HG03432 (cell line): ENCODE data around the gene ROR2.
"Not testable (repeated sequence)": the region's sequence is repeated elsewhere in the genome, so short reads cannot be mapped to it uniquely, and the experiment has no call there.

Experiments
- ATAC-seq: cut with Tn5 transposase; IDR thresholded peaks from one replicate; pipeline ENCODE4 v1.9.1; 2021; ENCODE audit warnings: mild to moderate bottlenecking, moderate library complexity; ENCODE audit not compliant: unreplicated experiment

ROR2 gene

DNA sequence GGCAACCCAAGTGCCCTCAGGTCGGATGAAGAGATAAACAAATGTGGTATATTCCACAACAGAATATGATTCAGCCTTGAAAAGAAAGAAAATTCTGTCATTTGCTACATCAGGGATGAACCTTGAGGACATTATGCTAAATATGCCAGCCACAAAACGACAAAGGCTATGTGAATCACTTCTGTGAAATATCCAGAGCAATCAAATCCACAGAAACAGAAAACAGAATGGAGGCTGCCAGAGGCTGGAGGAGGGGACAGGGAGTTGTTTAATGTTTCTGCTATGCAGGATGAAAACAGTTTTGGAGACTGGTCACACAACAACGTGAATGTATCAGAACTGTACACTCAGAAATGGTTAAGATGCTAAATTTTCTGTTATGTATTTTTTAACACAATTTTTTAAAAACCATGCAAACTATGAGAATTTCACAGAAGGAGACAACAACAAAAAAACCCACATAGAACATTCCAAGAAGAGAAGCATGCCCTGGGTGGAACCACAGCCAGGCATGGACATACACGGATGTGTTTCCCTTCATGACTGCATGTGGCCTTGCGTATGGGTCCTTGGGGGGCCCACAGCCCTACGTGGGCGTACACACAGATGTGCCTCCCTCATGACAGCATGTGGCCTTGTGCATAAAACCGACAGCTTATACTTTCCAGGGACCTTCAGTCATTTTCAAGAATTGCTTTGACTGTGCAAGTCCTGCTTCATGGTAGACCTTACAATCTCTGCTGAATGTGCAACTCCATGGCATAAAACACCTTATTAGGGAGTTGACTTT lies 146.7 kb downstream of the ROR2 start:
- no peak for ATAC-seq

DNA sequence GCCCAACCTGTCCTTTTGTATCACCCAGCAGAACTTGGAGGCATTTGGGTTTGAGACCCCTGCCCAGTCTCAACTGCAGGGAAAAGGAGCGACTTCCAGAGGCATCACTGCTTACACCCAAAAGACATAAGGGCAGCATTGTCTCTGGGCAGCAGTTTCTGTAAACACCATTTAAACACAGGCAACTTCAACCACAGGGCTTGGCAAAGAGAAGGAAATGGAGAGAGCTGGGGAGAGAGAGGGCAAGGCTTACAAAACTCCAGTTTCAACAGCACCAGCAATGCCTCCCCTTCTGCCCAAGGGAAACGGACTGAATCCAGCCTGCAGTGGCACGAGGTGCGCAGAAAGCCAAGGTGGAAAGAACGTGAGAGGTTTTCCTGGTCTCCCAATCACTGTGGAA lies 147.6 kb downstream of the ROR2 start:
- no peak for ATAC-seq

DNA sequence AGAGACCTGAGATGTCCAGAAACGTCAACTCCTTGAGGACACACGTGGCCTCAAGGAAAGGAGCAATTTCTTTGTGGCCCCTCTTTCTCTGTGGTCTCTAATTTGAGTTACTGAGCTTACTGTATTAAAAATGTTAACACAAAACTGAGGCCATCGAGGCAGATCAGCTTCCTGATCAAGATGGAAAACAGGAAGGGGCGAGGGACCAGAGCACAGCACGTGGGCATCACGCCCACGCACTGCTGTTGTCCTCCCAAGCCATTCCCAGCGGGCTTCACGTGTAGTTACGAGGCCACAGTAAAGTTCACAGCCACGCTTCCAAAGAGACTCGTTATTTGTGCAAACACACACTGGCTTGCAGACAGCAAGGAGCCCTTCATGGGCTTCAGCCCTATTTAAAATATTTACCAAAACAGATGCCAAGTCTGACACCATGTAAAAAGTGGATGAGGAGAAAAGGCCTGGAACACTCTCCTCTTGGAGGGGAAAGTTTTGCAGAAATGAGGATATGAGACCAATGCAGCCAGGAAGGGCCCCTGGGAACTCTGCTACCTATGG lies 149.5 kb downstream of the ROR2 start:
- ATAC-seq, result no peak

DNA sequence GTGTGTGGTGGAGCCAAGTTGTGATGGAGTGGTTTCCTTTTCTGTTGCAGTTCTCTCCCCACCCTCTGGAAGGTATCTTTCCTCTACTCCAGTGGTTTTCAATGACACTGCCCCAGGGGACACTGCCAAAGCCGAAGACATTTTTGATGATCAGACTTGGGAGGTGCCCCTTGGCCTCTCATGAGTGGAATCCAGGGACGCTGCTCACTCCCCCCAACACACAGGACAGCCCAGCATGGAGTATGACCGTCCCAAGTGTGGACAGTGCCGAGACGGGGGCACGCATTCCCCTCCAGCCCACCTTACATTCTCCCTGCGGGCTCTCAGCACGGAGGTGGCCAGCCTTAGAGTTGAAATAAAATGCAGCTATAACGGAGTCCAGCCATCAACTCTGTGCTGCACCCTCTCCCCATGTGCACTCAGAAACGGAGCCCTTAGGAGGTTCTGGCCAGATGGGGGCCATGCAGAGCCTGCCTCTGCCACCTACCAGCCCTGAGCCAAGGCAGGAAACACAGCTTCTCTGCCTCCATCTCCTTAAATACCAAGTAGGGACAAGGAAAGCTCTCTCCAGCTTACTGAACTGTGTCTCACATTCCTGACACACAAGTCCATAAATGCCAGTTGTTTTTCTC lies 150.8 kb downstream of the ROR2 start:
- no peak for ATAC-seq

DNA sequence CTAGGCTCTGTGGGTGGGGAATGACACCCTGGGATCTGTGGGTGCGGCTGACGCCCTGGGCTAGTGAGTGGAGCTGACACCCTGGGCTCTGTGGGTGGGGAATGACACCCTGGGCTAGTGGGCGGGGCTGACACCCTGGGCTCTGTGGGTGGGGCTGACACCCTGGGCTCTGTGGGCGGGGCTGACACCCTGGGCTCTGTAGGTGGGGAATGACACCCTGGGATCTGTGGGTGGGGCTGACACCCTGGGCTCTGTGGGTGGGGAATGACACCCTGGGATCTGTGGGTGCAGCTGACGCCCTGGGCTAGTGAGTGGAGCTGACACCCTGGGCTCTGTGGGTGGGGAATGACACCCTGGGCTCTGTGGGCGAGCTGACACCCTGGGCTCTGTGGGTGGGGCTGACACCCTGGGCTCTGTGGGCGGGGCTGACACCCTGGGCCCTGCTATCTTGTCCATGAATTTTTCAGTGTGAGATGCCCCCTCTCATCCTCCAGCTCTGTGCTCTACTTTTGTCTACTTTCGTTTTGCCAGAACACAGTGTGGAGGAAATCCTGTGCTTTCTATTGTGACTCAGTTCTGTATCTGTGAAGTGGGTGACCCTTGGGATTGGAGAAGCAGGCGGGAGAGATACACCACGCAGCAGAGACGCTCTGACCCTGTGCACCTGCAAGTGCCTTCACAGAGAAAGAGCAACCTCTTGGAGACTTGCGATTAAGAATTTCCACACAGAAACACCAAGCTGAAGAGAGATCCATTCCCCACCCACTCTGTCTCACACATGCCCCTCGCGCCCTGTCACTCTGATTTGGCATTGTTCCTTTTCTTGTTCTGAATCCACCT lies 151.5 kb downstream of the ROR2 start:
- not testable (repeated sequence) for ATAC-seq

DNA sequence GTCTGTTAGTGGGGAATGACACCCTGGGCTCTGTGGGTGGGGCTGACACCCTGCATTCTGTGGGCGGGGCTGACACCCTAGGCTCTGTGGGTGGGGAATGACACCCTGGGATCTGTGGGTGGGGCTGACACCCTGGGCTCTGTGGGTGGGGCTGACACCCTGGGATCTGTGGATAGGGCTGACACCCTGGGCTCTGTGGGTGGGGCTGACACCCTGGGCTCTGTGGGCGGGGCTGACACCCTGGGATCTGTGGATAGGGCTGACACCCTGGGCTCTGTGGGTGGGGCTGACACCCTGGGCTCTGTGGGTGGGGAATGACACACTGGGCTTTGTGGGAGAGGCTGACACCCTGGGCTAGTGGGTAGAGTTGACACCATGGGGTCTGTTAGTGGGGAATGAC lies 152.5 kb downstream of the ROR2 start:
- not testable (repeated sequence) for ATAC-seq

DNA sequence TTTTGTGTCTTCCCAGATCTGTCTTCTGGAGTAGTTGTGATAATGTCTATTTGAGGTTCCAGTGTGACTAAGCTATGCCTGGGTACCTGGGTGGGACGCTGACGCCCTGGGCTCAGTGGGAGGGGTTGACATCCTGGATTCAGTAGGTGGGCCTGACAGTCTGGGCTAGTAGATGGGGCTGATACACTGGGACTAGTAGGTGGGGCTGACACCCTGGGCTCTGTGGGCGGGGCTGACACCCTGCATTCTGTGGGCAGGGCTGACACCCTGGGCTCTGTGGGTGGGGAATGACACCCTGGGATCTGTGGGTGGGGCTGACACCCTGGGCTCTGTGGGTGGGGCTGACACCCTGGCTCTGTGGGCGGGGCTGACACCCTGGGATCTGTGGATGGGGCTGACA lies 153.5 kb downstream of the ROR2 start:
- ATAC-seq, result not testable (repeated sequence)

DNA sequence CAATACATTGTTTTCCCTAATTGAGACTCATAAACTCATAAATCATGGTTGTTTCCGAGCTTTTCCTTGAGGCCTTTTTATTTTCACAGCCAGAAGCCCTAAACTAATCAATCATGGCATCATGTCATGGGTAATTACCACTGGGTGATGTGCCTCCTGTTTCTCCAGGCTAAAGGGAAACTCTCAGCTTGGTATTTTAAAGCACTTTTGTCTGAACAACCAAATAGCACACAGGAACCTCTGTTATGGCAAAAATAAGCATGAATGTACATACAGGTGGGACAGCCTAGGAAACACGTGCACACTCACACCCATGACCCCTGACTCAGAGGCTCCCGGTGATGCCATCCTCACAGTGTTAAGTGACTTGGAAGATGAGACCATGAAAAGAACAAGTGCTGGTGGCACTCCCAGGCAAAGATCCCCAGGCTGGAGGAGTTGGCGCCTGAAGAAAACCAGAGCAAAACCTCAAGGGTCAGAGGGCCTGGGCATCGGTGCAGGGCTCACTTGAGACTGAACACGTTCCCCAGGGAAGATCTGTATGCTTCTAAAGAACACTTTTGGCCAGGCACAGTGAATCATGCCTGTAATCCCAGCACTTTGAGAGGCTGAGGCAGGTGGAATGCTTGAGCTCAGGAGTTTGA lies 154.3 kb downstream of the ROR2 start:
- no peak for ATAC-seq

DNA sequence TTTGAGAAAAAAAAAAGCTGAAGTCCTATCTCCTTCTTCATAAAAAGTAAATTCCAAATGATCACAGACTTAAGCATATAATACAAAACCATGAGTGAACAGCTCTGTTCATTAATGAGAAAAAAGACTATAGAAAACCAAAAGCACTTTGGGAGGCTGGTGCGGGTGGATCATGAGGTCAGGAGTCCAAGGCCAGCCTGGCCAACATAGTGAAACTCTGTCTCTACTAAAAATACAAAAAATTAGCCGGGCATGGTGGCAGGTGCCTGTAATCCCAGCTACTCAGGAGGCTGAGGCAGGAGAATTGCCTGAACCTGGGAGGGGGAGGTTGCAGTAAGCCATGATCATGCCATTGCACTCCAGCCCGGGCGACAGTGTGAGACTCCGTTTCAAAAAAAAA lies 156.7 kb downstream of the ROR2 start:
- ATAC-seq, result not testable (repeated sequence)

DNA sequence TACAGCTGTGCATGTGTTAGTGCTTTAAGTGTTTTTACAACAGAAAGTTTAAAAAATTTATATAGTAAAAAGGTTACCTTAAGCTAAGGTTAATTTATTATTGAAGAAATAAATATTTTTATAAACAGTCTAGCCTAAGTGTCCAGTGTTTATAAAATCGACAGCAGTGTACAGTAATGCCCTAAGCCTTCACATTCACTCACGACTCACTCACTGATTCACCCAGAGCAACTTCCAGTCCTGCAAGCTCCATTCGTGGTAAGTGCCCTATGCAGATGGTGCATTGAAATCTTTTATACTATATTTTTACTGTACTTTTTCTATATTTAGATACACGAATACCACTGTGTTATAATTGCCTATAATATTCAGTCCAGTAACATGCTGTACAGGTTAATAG lies 159.1 kb downstream of the ROR2 start:
- no peak for ATAC-seq

DNA sequence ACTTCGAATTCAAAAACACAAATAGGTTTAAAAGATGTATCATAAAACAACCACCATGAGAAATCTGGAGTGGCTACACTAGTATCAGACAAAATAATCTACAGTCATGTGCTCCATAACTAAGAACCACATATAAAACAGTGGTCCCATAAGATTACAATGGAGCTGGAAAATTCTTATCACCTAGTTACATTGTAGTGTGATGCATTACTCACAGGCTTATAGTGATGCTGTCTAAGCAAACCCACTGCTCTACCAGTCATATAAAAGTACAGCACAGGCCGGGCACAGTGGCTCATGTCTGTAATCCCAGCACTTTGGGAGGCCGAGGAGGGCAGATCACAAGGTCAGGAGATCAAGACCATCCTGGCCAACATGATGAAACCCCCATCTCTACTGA lies 160.1 kb downstream of the ROR2 start:
- ATAC-seq, result no peak

DNA sequence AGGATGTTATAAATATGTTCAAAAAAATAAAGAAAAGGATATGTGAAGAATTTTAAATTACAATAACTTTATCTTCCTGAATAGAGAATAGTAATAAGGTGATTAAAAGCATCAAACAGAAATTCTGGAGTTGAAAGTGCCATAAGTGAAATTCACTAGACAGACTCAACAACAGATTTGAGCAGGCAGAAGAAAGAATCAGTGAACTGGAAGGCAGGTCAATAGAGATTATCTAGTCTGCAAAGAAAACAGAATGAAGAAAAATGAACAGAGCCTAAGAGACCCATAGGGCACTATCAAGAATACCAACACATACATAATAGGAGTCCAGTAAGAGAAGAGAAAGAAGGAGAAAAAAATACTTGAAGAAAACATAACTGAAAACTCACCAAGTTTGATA lies 162.1 kb downstream of the ROR2 start:
- ATAC-seq, result no peak

DNA sequence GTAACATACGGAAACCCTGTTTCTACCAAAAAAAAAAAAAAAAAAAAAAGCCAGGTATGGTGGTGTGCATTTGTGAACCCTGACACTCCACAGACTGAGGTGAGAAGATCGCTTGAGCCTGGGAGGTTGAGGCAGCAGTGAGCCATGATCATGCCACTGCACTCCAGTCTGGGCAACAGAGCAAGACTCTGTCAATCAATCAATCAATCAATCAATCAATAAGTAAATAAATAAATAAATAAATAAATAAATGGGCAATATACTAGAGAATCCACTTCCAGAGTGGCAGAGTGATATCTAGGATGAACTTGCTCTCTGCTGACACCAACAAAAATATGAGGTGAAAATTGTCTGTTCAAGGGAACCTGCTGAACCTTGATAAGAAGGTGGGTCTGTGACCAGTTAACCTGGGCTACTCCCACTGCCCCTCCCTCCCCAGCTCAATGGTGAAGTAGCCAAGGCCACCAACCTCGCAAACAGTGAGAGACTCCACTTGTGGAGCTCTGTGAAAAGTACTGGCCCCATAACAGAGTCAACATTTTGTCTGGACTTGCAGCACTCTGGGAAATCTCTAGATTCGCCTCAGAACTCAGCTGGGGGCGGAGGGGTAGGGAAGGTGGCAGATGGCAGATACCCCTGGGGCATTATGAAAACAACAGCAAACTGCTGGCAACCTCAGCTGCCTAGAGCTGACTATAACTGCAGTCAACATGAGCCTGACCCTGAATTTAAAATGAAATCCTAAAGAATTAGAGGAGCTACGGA lies 163.7 kb downstream of the ROR2 start:
- ATAC-seq, result no peak

DNA sequence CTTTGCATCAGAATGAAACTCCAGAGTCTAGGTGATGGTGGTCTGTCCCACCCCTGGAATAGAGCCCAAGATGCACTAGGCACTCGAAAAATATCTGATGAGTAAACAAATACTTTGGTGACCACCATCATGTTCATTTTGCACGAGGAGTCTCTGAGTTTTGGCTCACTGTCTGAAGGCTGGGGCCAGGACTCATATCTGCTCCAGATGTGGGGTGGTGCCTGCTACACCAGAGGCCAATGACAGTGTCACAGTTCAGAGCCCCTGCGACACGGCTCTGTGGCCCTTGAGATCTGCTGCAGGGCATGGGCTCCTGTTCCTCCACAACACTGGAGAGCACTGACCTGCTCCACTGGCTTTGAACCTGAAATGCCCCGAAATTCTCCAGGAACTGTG lies 164.6 kb downstream of the ROR2 start:
- ATAC-seq, result no peak

DNA sequence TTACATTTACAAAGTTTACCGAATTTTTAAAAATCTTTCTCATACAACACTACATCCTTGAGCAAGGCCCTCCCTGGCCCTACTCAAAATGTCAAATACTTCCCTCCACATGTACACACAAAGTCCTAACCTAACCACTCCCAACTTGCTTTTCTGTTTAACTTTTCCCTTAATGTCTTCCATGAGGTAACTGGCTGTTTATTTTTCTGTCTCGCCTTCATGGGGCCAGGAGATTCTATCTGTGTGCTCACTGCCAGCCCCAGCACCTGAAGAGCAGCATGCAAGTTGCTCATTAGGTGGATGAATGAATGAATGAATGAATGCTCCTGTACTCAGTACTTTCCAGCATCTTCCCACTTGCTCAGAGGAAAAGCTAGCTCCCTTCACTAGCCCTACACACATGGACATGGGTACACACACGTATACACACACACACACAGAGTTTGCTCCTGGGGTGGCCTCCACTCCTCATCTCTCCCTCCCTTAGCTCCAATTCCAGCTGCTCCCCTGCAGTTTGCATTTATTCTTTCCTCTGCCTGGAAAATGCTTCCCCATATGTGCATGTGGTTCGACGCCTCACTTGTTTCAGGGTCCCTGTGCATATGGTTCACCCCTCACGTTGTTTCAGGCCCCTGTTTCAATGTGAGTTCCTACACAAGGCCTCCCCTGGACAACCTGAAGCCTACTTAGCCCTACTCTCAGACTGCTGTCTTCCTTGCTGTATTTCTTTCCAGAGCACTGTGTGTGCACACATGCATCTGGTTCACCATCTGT lies 165.2 kb downstream of the ROR2 start:
- ATAC-seq, result no peak

DNA sequence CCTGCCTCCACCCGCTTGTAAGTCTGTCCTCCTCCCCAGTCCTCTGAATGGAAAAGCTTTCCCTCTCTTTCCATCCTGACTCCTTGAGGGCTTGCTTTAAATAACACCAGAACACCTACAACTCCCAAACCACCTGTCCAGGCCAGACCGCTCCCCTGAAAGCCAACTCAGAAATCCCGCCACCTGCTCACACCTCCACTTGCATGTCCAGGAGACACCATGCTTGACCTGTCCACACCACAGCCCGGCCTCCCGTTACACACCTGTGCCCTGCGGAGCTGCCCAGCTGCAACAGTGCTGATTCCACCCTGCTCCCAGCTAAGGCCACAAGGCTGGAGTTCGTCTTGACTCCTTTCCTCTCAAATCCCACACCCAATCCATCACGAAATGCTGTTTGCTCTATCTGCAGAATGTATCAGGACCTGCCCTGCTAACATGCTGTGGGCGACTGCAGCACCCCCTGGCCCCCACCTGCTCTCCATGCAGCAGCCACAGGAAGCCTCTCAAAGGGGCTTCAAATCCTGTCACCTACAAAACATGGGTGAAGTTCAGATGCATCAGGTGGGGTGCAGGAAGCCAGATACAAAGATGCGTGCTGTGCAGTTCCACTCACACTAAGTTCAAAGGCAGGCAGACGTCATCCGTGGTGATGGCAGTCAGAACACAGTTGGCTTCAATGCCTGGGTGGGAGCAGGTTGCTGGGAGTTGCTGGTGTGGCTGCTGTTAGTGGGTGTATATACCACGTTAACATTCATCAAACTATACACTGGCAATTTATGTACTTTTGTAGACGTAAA lies 166.0 kb downstream of the ROR2 start:
- no peak for ATAC-seq

DNA sequence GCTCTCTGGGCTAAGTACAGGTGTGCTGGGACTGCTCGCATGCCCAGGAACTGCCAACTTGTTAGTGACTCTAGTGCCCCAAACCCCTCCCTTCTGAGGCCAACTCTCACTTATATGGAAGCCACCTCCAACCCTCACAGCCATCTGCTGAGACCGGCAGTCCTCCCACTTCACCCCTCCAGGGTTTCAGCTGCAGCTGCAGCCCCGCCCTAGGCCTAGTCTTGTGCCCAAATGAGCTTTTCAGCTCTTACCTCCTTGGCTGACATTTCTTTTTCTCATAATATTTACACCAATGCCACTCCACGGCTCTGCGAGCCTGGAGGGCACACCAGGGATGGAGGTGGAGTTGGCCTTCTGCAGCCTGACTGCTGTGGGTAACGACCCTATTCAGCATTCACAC lies 166.6 kb downstream of the ROR2 start:
- ATAC-seq, result no peak

DNA sequence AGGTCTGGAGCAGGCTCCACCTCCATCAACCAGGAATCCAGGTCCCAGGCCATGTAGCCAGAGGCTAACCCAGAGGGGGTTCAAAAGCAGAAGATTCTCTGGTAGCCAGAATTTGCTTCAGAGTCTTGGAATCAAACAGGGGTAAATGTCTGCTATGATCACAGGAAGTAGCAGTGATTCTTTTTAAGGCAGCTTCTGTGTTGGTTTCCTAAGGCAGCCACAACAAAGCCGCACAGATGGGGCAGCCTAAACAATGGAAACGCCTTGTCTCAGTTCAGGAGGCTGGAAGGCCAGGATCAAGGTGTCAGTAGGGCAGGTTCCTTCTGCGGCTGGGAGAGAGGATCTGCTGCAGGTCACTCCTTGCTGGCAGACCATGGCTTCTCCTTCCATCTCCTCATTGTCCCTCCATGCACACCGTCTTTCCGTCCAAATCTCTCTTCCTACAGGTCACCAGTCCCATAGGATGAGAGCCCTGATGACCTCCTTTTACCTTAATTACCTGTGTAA lies 167.3 kb downstream of the ROR2 start:
- ATAC-seq, result no peak
